GM18508 (cell line): ENCODE data around the gene KIF3A.

ENCODE experiments used
- ATAC-seq: cut with Tn5 transposase; IDR thresholded peaks from one replicate; pipeline ENCODE4 v1.9.1; 2021; ENCODE audit warnings: moderate number of reproducible peaks; ENCODE audit not compliant: insufficient read depth, unreplicated experiment

The KIF3A gene

GRCh38 chr5:132666310-132667123 lies 70.8 kb downstream of the KIF3A start:
- ATAC-seq: no peak

DNA sequence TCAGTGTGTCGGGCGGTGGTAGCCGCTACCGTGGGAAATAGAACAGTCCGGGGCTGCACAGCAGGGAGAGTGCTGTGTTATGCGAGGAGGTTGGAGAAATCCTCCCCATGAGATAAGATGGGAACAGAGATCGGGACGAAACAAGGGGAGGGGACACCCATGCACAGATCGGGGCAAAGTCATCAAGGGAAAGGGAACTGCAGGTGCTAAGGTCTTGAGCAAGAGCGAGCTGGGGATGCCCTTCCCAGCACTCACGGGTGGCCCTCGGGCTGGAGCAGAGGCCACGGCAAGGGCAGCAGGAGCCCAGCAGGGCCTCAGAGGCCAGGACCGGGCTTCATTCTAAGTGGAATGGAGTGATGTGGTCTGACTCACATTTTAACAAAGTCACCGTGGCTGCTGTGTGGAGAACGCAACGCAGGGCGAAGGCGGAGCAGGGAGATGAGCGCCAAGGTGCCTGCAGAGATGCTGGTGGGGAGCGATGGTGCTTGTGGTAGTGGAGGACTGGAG lies 71.7 kb downstream of the KIF3A start:
- no peak for ATAC-seq

DNA sequence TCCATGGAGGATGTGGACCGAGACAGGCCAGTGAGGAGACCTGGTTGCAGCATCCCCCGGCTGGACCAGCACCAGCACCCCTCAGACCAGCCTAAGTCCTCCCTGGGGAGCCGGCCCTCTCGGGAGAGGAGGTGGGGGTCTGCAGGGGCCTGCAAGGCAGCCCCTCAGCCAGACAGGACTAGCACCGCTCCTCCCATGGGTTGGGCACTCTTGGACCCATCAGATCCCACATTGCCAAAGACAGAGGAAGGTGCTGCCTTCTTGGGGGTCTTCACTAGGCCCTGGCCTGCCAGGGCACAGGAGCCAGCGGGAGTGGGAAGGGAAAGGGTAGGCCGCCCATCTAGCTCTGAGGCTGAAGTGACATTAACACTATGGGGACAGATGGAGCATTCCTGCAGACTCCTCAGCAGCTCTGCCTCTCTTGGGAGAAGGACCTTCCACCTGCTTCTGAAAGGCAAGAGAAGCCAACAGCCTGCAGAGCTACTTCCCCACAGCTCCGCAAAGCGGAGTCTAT lies 72.6 kb downstream of the KIF3A start:
- ATAC-seq: no peak

GRCh38 chr5:132663771-132664695 lies 73.3 kb downstream of the KIF3A start:
- no peak for ATAC-seq

GRCh38 chr5:132662925-132663770 lies 74.2 kb downstream of the KIF3A start:
- ATAC-seq: peak; percentile 51

DNA sequence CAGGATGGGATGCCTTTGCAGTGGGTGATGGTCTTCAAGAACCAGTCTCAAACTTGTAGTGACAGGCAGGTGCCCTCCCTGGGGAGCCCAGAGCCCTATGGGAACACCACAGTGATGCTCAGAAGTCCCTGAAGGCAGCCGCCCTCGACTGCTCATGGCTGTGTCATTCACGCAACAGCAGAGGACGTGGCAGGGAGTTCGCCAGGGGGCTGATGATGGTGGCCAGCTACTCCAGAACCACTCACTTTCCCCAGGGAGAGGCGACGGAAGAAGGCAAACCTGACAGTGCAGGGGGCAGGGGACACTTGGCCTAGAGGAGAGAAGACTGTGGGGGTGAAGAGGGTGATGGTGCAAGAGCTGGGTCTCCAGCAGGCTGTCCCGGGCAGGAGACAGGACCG lies 75.3 kb downstream of the KIF3A start:
- no peak for ATAC-seq

GRCh38 chr5:132661231-132662003 lies 75.9 kb downstream of the KIF3A start:
- no peak for ATAC-seq

DNA sequence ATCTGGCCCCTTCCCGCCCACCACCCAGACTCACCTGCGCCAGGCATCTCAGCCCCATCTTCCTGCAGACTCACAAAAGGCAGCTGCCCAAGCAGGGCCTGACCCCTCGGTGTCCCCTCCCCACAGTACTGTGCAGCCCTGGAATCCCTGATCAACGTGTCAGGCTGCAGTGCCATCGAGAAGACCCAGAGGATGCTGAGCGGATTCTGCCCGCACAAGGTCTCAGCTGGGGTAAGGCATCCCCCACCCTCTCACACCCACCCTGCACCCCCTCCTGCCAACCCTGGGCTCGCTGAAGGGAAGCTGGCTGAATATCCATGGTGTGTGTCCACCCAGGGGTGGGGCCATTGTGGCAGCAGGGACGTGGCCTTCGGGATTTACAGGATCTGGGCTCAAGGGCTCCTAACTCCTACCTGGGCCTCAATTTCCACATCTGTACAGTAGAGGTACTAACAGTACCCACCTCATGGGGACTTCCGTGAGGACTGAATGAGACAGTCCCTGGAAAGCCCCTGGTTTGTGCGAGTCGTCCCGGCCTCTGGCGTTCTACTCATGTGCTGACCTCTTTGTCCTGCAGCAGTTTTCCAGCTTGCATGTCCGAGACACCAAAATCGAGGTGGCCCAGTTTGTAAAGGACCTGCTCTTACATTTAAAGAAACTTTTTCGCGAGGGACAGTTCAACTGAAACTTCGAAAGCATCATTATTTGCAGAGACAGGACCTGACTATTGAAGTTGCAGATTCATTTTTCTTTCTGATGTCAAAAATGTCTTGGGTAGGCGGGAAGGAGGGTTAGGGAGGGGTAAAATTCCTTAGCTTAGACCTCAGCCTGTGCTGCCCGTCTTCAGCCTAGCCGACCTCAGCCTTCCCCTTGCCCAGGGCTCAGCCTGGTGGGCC lies 77.5 kb downstream of the KIF3A start:
- ATAC-seq: no peak

- no peak for ATAC-seq
These were observed 78.7 kb downstream of the KIF3A start for GRCh38 chr5:132658381-132659302.

DNA sequence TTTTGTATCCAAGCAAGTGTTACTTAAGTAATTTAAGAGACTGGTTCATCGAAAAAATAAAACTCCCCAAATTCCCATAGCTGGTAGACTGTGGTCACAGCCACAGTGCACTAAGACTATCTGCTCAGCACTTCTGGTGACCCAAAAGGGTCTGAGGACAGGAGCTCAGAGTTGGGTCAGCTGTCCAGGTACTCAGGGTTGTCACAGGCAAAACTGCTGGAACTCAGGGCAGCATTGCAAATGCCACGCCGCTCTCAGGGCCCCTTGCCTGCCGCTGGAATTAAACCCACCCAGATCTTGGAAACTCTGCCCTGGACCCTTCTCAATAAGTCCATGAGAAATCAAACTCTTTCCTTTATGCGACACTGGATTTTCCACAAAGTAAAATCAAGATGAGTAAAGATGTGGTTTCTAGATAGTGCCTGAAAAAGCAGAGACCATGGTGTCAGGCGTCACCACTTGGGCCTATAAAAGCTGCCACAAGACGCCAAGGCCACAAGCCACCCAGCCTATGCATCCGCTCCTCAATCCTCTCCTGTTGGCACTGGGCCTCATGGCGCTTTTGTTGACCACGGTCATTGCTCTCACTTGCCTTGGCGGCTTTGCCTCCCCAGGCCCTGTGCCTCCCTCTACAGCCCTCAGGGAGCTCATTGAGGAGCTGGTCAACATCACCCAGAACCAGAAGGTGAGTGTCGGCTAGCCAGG lies 79.5 kb downstream of the KIF3A start, which contains the start of gene IL13:
Gene IL13 (plus strand): TSS at position 498 of the 705 bp plus-strand sequence. CDS start 14 bp downstream, at position 512.
- ATAC-seq: no peak

GRCh38 chr5:132656774-132657355 lies 80.5 kb downstream of the KIF3A start:
- no peak for ATAC-seq

GRCh38 chr5:132655821-132656773 lies 81.2 kb downstream of the KIF3A start:
- no peak for ATAC-seq

DNA sequence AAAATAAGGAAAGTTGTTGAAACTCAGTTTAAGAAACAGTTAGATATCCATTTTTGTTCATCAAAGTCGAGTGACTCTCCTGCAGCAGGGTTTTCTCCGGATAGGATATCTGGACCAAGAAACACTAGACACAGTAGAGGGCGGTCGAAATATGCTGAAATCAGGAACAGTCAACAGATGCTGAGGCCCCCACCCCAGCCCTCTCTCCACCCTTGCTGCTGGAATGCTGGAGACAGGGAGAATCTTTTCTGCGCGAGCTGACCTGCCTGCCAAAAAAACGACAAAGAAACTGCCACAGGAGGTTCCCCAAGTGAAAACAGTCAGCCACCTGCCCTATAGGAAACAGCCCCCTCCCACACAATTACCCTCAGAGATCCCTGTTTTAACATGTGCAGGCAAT lies 83.6 kb downstream of the KIF3A start:
- ATAC-seq: no peak

GRCh38 chr5:132651838-132652469 lies 85.4 kb downstream of the KIF3A start:
- no peak for ATAC-seq

GRCh38 chr5:132648355-132648754 lies 89.0 kb downstream of the KIF3A start:
- ATAC-seq: no peak
